ENCODE data around the gene CLSTN2.

Gene CLSTN2

GRCh38 chr3:140505876-140506275 is 570.9 kb downstream of the CLSTN2 start:
- TF ChIP-seq CTCF (IDR thresholded peaks at IDR 0.05) = no peak
- intact Hi-C loops (cut with DNase I; ENCODE audit: low total_unique reads) = no loop called here
- Histone ChIP-seq H3K36me3 (no peaks in the 10 kb centered on the region), H3K9me3 (no peaks in the 10 kb centered on the region), H3K4me3 (no peak overlapping the region), H3K27ac (no peak overlapping the region), H3K27me3 (peaks cover 0 to 3% of the 10 kb centered on the region in 2 donors), H3K4me1 (no peaks in the 10 kb centered on the region)
- no peak for DNase-seq

- Histone ChIP-seq H3K36me3 (no peaks in the 10 kb centered on the region), H3K4me3 (no peak overlapping the region), H3K9me3 (peaks cover 0 to 4% (median 0%) of the 10 kb centered on the region in 3 donors), H3K27ac (no peak overlapping the region), H3K27me3 (peaks cover 0 to 3% of the 10 kb centered on the region in 2 donors), H3K4me1 (no peaks in the 10 kb centered on the region)
- TF ChIP-seq CTCF (IDR thresholded peaks at IDR 0.05) = no peak
- no peak for DNase-seq
- intact Hi-C loops (cut with DNase I; ENCODE audit: low total_unique reads) = no loop called here
Measured at GRCh38 chr3:140508550-140508949, 573.6 kb downstream of the CLSTN2 start.

- intact Hi-C loops (cut with DNase I; ENCODE audit: low total_unique reads) = no loop called here
- Histone ChIP-seq H3K4me1 (no peaks in the 10 kb centered on the region), H3K27me3 (peaks cover 0 to 3% of the 10 kb centered on the region in 2 donors), H3K27ac (no peak overlapping the region), H3K36me3 (no peaks in the 10 kb centered on the region), H3K9me3 (peaks cover 0 to 4% (median 0%) of the 10 kb centered on the region in 3 donors), H3K4me3 (no peak overlapping the region)
- DNase-seq = no peak
- no peak for TF ChIP-seq CTCF (IDR thresholded peaks at IDR 0.05)
Measured at GRCh38 chr3:140509534-140509933, 574.5 kb downstream of the CLSTN2 start.

- no peak overlapping the region for H3K27ac ChIP-seq
- peaks cover 0 to 4% (median 0%) of the 10 kb centered on the region in 3 donors for H3K9me3 ChIP-seq
- TF ChIP-seq CTCF (IDR thresholded peaks at IDR 0.05) = no peak
- peaks cover 0 to 3% of the 10 kb centered on the region in 2 donors for H3K27me3 ChIP-seq
- DNase-seq = no peak
- H3K36me3 ChIP-seq = no peaks in the 10 kb centered on the region
- no peaks in the 10 kb centered on the region for H3K4me1 ChIP-seq
- intact Hi-C loops (cut with DNase I; ENCODE audit: low total_unique reads) = no loop called here
- H3K4me3 ChIP-seq = no peak overlapping the region
Measured at GRCh38 chr3:140510303-140510861, 575.4 kb downstream of the CLSTN2 start.

GRCh38 chr3:140521751-140522445 is 586.9 kb downstream of the CLSTN2 start:
- H3K27me3 ChIP-seq = no peaks in the 10 kb centered on the region
- H3K4me1 ChIP-seq = no peaks in the 10 kb centered on the region
- H3K27ac ChIP-seq = no peak overlapping the region
- H3K36me3 ChIP-seq = no peaks in the 10 kb centered on the region
- intact Hi-C loops (cut with DNase I; ENCODE audit: low total_unique reads) = no loop called here
- TF ChIP-seq CTCF (IDR thresholded peaks at IDR 0.05) = no peak
- no peak overlapping the region for H3K4me3 ChIP-seq
- DNase-seq = no peak
- H3K9me3 ChIP-seq = peaks cover 0 to 20% (median 11%) of the 10 kb centered on the region in 3 donors

All from tibial artery (tissue), 4 donors.